Loucy (cell line): ENCODE measurements around the gene CUX1.

Source experiments
- H2AFZ ChIP-seq: fragments of 200-600 bp; sonication (generic); 2 replicates; pipeline ENCODE4 v1.6.0; 2016; ENCODE audit warnings: antibody characterized with exemption, mild to moderate bottlenecking, low read length, moderate library complexity
- H3F3A ChIP-seq: fragments of 200-600 bp; 2 replicates; pipeline ENCODE4 v1.6.0; 2016; ENCODE audit warnings: antibody characterized with exemption, low read depth, mild to moderate bottlenecking
- H3K27me3 ChIP-seq: fragments of 200-600 bp; sonication (generic); 2 replicates; pipeline ENCODE4 v1.6.1; 2014; ENCODE audit warnings: low read length, mild to moderate bottlenecking; ENCODE audit not compliant: insufficient read depth, poor library complexity, severe bottlenecking
- H3K36me3 ChIP-seq: fragments of 200-600 bp; sonication (generic); 2 replicates; pipeline ENCODE4 v1.6.1; 2016; ENCODE audit warnings: low read length; ENCODE audit not compliant: insufficient read depth
- H3K4me1 ChIP-seq: fragments of 200-600 bp; sonication (generic); 2 replicates; pipeline ENCODE4 v1.5.1; 2014; ENCODE audit warnings: low read length, mild to moderate bottlenecking; ENCODE audit not compliant: insufficient read depth, poor library complexity, severe bottlenecking
- H3K4me2 ChIP-seq: fragments of 200-600 bp; sonication (generic); 2 replicates; pipeline ENCODE4 v1.6.0; 2014; ENCODE audit warnings: antibody characterized with exemption, low read length, low read depth, mild to moderate bottlenecking; ENCODE audit not compliant: poor library complexity, severe bottlenecking
- H3K4me3 ChIP-seq: fragments of 200-600 bp; sonication (generic); 2 replicates; pipeline ENCODE4 v1.5.1; 2014; ENCODE audit warnings: low read length, mild to moderate bottlenecking, mixed read lengths; ENCODE audit not compliant: poor library complexity, severe bottlenecking
- H3K79me2 ChIP-seq: fragments of 200-600 bp; sonication (generic); 2 replicates; pipeline ENCODE4 v1.6.1; 2014; ENCODE audit warnings: low read length; ENCODE audit not compliant: insufficient read depth
- H3K9ac ChIP-seq: fragments of 200-600 bp; sonication (generic); 2 replicates; pipeline ENCODE4 v1.6.0; 2014; ENCODE audit warnings: mild to moderate bottlenecking, low read depth, low read length, moderate library complexity; ENCODE audit not compliant: poor library complexity, severe bottlenecking
- H3K9me2 ChIP-seq: fragments of 200-600 bp; sonication (generic); replicated peaks from 2 replicates; pipeline ENCODE4 v1.6.1; 2016; ENCODE audit warnings: low read depth, low read length, mixed read lengths
- H3K9me3 ChIP-seq: fragments of 200-600 bp; sonication (generic); 2 replicates; pipeline ENCODE4 v1.6.1; 2014; ENCODE audit warnings: mild to moderate bottlenecking, antibody characterized with exemption, low read length, low read depth; ENCODE audit not compliant: insufficient read depth
- H4K20me1 ChIP-seq: fragments of 200-600 bp; sonication (generic); 2 replicates; pipeline ENCODE4 v1.6.0; 2014; ENCODE audit warnings: antibody characterized with exemption, low read length, mild to moderate bottlenecking; ENCODE audit not compliant: insufficient read depth, poor library complexity, severe bottlenecking
- EZH2phosphoT487 ChIP-seq: fragments of 200-600 bp; IDR thresholded peaks from 2 replicates; pipeline ENCODE4 v1.6.1; 2018; ENCODE audit warnings: antibody characterized with exemption, mild to moderate bottlenecking, moderate library complexity, borderline replicate concordance
- TF ChIP-seq, protein P1 (sequence below): fragments of 200-600 bp; sonication (generic); conservative IDR thresholded peaks from 2 replicates; pipeline ENCODE4 v1.5.1; 2014; ENCODE audit warnings: mild to moderate bottlenecking, antibody characterized with exemption, low read length

The CUX1 gene

DNA sequence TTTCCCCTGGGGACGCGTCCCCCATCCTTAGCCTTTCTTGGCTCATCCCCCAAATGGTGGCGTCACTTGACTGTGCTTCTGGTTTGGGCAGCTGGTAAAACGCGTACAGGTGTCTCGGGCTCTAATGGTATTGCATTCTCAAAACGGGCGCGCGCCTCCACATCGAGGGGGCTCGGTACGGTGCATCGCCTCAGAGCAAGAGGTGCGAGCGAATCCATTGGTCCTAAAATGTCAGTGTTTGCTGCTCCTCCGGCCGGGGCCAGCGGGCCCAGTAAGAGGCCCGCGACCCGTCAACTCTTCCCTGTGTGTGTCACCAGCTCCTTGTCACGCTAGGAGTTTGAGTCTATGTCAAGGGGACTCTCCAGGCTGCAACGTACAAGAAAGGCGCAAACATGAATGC lies 378.6 kb downstream of the CUX1 start:
- Histone ChIP-seq H3F3A (no peaks in the 10 kb centered on the region), H3K9ac (no peak overlapping the region), H3K27me3 (no peaks in the 10 kb centered on the region), H3K9me3 (no peaks in the 10 kb centered on the region), H3K4me3 (no peak overlapping the region), H3K9me2 (no peaks in the 10 kb centered on the region), H4K20me1 (no peaks in the 10 kb centered on the region), H3K4me2 (no peak overlapping the region), H3K79me2 (no peaks in the 10 kb centered on the region), H3K36me3 (peaks cover 88% of the 10 kb centered on the region; the same call in 1 of the 2 replicates), H3K4me1 (no peaks in the 10 kb centered on the region), H2AFZ (no peak overlapping the region)
- TF ChIP-seq, protein P1, sequence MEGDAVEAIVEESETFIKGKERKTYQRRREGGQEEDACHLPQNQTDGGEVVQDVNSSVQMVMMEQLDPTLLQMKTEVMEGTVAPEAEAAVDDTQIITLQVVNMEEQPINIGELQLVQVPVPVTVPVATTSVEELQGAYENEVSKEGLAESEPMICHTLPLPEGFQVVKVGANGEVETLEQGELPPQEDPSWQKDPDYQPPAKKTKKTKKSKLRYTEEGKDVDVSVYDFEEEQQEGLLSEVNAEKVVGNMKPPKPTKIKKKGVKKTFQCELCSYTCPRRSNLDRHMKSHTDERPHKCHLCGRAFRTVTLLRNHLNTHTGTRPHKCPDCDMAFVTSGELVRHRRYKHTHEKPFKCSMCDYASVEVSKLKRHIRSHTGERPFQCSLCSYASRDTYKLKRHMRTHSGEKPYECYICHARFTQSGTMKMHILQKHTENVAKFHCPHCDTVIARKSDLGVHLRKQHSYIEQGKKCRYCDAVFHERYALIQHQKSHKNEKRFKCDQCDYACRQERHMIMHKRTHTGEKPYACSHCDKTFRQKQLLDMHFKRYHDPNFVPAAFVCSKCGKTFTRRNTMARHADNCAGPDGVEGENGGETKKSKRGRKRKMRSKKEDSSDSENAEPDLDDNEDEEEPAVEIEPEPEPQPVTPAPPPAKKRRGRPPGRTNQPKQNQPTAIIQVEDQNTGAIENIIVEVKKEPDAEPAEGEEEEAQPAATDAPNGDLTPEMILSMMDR: no peak
- no peak for TF ChIP-seq EZH2phosphoT487

GRCh38 chr7:102197161-102197560 lies 379.7 kb downstream of the CUX1 start:
- no peaks in the 10 kb centered on the region for H3K9me3 ChIP-seq
- H3F3A ChIP-seq: no peaks in the 10 kb centered on the region
- H3K36me3 ChIP-seq: peaks cover 90% of the 10 kb centered on the region; the same call in 1 of the 2 replicates
- H3K9me2 ChIP-seq: no peaks in the 10 kb centered on the region
- no peaks in the 10 kb centered on the region for H3K79me2 ChIP-seq
- no peaks in the 10 kb centered on the region for H4K20me1 ChIP-seq
- no peak overlapping the region for H3K4me2 ChIP-seq
- H3K9ac ChIP-seq: no peak overlapping the region
- no peak overlapping the region for H2AFZ ChIP-seq
- no peak overlapping the region for H3K4me3 ChIP-seq
- no peaks in the 10 kb centered on the region for H3K4me1 ChIP-seq
- H3K27me3 ChIP-seq: no peaks in the 10 kb centered on the region
- TF ChIP-seq, protein P1: no peak
- no peak for TF ChIP-seq EZH2phosphoT487

GRCh38 chr7:102197599-102197998 lies 380.2 kb downstream of the CUX1 start:
- Histone ChIP-seq H3K9me2 (no peaks in the 10 kb centered on the region), H3K4me2 (no peak overlapping the region), H3K27me3 (no peaks in the 10 kb centered on the region), H3K4me1 (no peaks in the 10 kb centered on the region), H3K4me3 (no peak overlapping the region), H2AFZ (no peak overlapping the region), H4K20me1 (no peaks in the 10 kb centered on the region), H3K9me3 (no peaks in the 10 kb centered on the region), H3K9ac (no peak overlapping the region), H3F3A (no peaks in the 10 kb centered on the region), H3K36me3 (peaks cover 90% of the 10 kb centered on the region; the same call in 1 of the 2 replicates), H3K79me2 (no peaks in the 10 kb centered on the region)
- TF ChIP-seq, protein P1: no peak
